CD4-positive, alpha-beta T cell treated with Interleukin-15 for 1 hour (primary cell): ENCODE data around the gene SKIL.

ENCODE experiments used
- DNase-seq: peaks from one replicate; pipeline ENCODE4 v3.0.0-alpha.2; 2020

SKIL gene

GRCh38 chr3:170442947-170443346 lies 85.4 kb downstream of the SKIL start:
- no peak for DNase-seq

- DNase-seq: no peak
Observed at GRCh38 chr3:170443457-170443856, 85.9 kb downstream of the SKIL start.
